Thymus (tissue), 11 donors: ENCODE results near the gene SSBP4. TPM values are rescaled to one million over a fixed set of nuclear protein-coding genes. Genes with fewer than 3 reads are reported as not detected.
A peak's percentile ranks its signal among the peaks of the same experiment; 100 is the strongest.
"Not testable (repeated sequence)": the region's sequence is repeated elsewhere in the genome, so short reads cannot be mapped to it uniquely, and the experiment has no call there.

Experiments used
- DNase-seq, 9 donors: peaks; one replicate each; pipeline ENCODE4 v3.0.0-alpha.2; 2013; ENCODE audit warnings: low spot score in 9 of 9, low read depth in 6 of 9, missing footprints in 1 of 9
- H3K27ac ChIP-seq, 2 donors: one replicate each; pipeline ENCODE4 v1.5.1; 2013; ENCODE audit warnings: control low read depth in 1 of 2, low read depth in 1 of 2, low read length in 1 of 2, mild to moderate bottlenecking in 1 of 2, moderate library complexity in 1 of 2
- H3K27me3 ChIP-seq, 2 donors: one replicate each; pipeline ENCODE4 v1.5.1; 2013; ENCODE audit warnings: low read length in 1 of 2; ENCODE audit not compliant: control insufficient read depth in 2 of 2, insufficient read depth in 1 of 2
- H3K36me3 ChIP-seq, 2 donors: one replicate each; pipeline ENCODE4 v1.5.1; 2013; ENCODE audit warnings: low read length in 1 of 2, mild to moderate bottlenecking in 1 of 2, moderate library complexity in 1 of 2; ENCODE audit not compliant: control insufficient read depth in 2 of 2, insufficient read depth in 2 of 2
- H3K4me1 ChIP-seq, 2 donors: one replicate each; pipeline ENCODE4 v1.5.1; 2013; ENCODE audit warnings: low read length in 2 of 2; ENCODE audit not compliant: control insufficient read depth in 2 of 2, insufficient read depth in 2 of 2
- H3K4me3 ChIP-seq, 2 donors: one replicate each; pipeline ENCODE4 v1.5.1; 2013; ENCODE audit warnings: low read length in 2 of 2, control low read depth in 1 of 2, mild to moderate bottlenecking in 1 of 2
- H3K9me3 ChIP-seq, 2 donors: one replicate each; pipeline ENCODE4 v1.5.1; 2013; ENCODE audit warnings: low read length in 1 of 2, mild to moderate bottlenecking in 1 of 2; ENCODE audit not compliant: control insufficient read depth in 2 of 2, insufficient read depth in 1 of 2
- WGBS: extraction: QIAGEN DNeasy Blood & Tissue Kit; methylation state at CpG from one replicate; pipeline ENCODE4 v1.1.7; 2013; 5-methylcytosine and 5-hydroxymethylcytosine counted together
- polyA plus RNA-seq: library from polyadenylated mRNA; stranded (reverse); fragments of 200-250 nt; gene quantifications from one replicate; pipeline ENCODE4 v1.2.3, GENCODE V29; 2013
- total RNA-seq: library from RNA; stranded (reverse); fragments of 120-200 nt; gene quantifications from one replicate; pipeline ENCODE4 v1.2.4, GENCODE V29; 2013
- donor health status: healthy.

Gene SSBP4
- total and polyA plus RNA-seq, 2 donors = 47.3 to 50.3 TPM

DNA sequence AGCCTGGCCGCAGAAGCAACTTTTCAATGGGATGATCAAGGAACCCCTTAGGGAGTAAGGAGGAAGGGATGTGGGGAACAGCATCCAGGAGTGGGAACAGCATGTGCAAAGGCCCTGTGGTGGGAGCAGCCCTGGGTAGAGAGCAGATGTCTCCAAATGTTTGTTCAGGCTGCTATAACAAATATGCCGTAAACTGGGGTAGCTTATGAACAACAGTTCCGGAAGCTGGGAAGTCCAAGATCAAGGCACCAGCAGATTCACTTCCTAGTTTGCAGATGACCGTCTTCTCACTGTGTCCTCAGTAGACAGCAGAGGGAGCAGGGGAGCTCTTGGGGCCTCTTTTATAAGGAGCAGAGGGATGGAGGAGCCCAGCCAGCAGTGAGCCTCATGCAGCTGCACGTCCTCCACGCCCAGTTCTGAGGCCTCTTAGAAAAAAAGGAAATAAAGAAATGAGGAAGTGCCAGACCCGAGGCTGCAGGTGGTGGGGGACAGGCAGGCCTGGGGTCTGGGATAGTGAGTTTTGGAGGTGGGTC lies 17.6 kb upstream of the SSBP4 start:
- no peaks in the 10 kb centered on the region for H3K9me3 ChIP-seq
- H3K27ac ChIP-seq = peak overlapping the region in 1 of 2 donors; percentile 52
- DNase-seq = peak in 2 of 9 donors; percentile 36 to 62
- no peak overlapping the region for H3K4me3 ChIP-seq
- peaks cover 4 to 19% of the 10 kb centered on the region in 2 donors for H3K27me3 ChIP-seq
- H3K36me3 ChIP-seq = no peaks in the 10 kb centered on the region
- WGBS = 29% methylated on average over 7 of the region's 7 CpGs
- peaks cover 0 to 15% of the 10 kb centered on the region in 2 donors for H3K4me1 ChIP-seq

DNA sequence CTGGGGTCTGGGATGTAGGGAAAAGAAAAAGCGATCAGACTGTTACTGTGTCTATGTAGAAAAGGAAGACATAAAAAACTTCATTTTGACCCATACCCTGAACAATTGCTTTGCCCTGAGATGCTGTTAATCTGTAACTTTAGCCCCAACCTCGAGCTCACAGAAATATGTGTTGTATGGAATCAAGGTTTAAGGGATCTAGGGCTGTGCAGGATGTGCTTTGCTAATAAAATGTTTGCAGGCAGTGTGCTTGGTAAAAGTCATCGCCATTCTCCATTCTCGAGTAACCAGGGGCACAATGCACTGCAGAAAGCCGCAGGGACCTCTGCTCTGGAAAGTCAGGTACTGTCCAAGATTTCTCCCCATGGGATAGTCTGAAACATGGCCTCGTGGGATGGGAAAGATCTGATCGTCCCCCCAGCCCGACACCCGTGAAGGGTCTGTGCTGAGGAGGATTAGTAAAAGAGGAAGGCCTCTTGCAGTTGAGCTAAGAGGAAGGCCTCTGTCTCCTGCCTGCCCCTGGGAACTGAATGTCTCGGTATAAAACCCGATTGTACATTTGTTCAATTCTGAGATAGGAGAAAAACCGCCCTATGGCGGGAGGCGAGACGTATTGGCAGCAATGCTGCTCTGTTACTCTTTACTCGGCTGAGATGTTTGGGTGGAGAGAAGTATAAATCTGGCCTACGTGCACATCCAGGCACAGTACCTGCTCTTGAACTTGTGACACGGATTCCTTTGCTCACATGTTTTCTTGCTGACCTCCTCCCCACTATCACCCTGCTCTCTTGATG lies 16.5 kb upstream of the SSBP4 start:
- H3K9me3 ChIP-seq, H3K4me3 ChIP-seq, H3K36me3 ChIP-seq, DNase-seq, H3K27ac ChIP-seq, H3K27me3 ChIP-seq, H3K4me1 ChIP-seq: not testable (repeated sequence)
- 67% methylated on average over 18 of the region's 18 CpGs for WGBS

DNA sequence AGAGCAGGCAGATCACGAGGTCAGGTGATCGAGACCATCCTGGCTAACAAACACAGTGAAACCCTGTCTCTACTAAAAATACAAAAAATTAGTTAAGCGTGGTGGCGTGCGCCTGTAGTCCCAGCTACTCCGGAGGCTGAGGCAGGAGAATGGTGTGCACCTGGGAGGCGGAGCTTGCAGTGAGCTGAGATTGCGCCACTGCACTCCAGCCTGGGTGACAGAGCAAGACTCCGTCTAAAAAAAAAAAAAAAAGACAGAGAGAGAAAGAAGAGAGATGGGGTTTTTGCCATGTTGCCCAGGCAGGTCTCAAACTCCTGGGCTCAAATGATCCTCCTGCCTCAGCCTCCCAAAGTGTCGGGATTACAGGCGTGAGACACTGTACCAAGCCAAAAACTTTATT lies 13.4 kb upstream of the SSBP4 start:
- DNase-seq, H3K4me1 ChIP-seq: not testable (repeated sequence)

DNA sequence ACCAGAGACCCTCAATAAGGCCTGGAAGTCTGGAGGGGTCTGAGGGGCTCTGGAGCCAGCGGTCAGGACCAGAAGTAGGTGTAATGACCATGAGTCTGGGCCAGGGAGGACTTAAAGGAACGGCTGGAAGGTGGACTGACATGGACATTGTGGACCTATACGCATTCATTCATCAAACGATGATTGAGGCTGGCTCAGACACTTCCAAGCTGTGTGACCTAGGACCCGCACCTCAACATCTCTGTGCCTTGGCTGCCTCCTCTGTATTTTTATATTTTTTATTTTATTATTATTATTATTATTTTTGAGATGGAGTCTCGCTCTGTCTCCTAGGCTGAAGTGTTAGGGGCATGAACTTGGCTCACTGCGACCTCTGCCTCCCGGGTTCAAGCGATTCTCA lies 12.4 kb upstream of the SSBP4 start:
- DNase-seq = no peak
- 98% methylated on average over 9 of the region's 9 CpGs for WGBS
- Histone ChIP-seq H3K27me3 (no peaks in the 10 kb centered on the region), H3K9me3 (no peaks in the 10 kb centered on the region), H3K4me1 (peaks cover 0 to 8% of the 10 kb centered on the region in 2 donors), H3K27ac (no peak overlapping the region), H3K4me3 (no peak overlapping the region), H3K36me3 (no peaks in the 10 kb centered on the region)

More for the DNA sequence above, 13.4 kb upstream of the SSBP4 start:
- H3K36me3 ChIP-seq, H3K27me3 ChIP-seq, H3K27ac ChIP-seq, H3K9me3 ChIP-seq, H3K4me3 ChIP-seq: not testable (repeated sequence)
- WGBS = 97% methylated on average over 11 of the region's 11 CpGs

DNA sequence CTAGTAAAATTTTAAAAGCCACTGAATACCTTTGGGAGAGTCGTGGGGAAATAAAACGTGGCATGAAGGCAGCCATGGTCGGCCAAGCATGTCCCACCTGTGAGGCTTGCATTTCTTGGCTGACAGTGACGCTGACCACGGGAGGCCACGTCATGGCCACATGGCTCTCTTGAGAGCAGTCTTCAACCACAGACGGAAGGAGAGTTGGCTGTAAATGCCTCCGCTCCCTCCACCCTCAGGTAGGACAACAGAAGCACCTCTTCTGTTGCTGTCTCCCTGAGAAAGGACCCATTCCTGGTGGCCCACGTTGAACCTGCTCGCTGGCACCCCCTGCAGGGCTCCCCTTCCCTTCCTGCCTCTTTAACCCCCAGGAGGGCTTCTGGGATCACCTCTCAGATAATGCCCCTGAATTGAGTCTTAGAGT lies 11.1 kb upstream of the SSBP4 start:
- 60% methylated on average over 10 of the region's 10 CpGs for WGBS
- Histone ChIP-seq H3K27ac (no peak overlapping the region), H3K36me3 (no peaks in the 10 kb centered on the region), H3K9me3 (no peaks in the 10 kb centered on the region), H3K4me3 (no peak overlapping the region), H3K4me1 (peaks cover 0 to 2% of the 10 kb centered on the region in 2 donors), H3K27me3 (no peaks in the 10 kb centered on the region)
- no peak for DNase-seq

DNA sequence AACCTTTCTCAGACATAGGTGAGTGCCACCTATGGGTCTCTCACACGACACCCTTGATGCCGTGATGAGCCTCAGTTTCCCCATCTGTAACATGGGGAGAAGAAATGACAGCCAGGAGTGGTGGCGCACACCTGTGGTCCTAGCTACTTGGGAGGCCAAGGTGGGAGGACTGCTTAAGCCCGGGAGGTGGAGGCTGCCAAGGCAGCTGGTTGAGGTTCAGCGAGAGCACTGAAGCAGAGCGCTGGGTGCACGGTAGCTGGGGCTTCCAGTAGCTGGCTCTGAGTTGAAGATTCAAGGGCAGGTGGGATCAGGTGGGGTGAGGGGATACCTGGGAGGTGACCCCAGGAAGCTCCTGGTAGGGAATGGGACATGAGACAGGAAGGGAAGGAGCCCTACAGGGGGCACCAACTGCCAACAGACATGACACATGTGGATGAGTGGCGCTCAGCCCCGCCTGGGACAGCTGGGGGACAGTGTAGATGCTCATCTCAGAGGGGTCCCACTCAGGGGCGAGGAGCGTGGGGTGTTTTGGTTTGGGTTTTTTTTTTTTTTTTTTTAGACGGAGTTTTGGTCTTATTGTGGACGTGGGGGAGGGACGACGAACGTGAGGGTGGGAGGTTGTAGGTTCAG lies 6.5 kb upstream of the SSBP4 start:
- no peak for DNase-seq
- no peaks in the 10 kb centered on the region for H3K36me3 ChIP-seq
- 92% methylated on average over 16 of the region's 16 CpGs for WGBS
- peaks cover 0 to 5% of the 10 kb centered on the region in 2 donors for H3K9me3 ChIP-seq
- H3K27ac ChIP-seq = no peak overlapping the region
- H3K4me3 ChIP-seq = no peak overlapping the region
- peaks cover 11 to 34% of the 10 kb centered on the region in 2 donors for H3K27me3 ChIP-seq
- H3K4me1 ChIP-seq = peaks cover 18 to 42% of the 10 kb centered on the region in 2 donors

DNA sequence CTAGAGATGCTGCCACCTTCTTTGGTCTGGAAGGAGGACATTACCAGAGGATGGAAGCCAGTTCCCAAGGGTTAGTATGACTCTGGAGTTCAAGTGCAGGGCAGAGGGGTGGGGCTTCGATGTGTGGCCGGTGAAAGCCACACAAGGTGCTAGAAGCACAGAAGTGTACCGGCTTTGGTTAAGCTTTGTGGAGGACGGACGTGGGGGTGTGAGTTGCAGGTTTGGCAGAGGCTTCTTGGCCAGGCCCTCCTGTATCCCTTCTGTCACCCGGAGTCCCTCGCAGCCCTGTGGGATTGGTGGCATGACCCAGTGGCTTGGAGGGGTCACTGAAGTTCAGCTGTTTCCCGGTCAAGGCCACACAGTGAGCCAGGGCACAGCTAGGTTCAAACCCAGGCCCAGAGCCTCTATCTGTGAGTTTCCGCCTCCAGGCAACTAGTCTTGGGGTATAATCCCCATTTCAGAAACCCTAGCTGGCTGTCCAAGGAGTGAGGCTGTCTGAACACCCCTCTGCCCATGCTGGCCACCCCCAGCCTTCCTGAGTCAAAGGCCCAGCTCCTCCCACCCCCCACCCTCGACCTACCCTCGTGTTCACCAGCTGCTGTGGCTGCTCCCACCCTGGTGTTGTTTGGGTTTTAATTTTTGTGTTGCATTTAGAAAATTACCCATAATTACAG lies 4.6 kb upstream of the SSBP4 start:
- 16% methylated on average over 11 of the region's 11 CpGs for WGBS
- Histone ChIP-seq H3K9me3 (peaks cover 0 to 8% of the 10 kb centered on the region in 2 donors), H3K27me3 (peaks cover 22 to 47% of the 10 kb centered on the region in 2 donors), H3K4me3 (peak overlapping the region in 1 of 2 donors; percentile 30), H3K36me3 (no peaks in the 10 kb centered on the region), H3K4me1 (peaks cover 31 to 53% of the 10 kb centered on the region in 2 donors), H3K27ac (peak overlapping the region; percentile 31 to 86)
- no peak for DNase-seq

DNA sequence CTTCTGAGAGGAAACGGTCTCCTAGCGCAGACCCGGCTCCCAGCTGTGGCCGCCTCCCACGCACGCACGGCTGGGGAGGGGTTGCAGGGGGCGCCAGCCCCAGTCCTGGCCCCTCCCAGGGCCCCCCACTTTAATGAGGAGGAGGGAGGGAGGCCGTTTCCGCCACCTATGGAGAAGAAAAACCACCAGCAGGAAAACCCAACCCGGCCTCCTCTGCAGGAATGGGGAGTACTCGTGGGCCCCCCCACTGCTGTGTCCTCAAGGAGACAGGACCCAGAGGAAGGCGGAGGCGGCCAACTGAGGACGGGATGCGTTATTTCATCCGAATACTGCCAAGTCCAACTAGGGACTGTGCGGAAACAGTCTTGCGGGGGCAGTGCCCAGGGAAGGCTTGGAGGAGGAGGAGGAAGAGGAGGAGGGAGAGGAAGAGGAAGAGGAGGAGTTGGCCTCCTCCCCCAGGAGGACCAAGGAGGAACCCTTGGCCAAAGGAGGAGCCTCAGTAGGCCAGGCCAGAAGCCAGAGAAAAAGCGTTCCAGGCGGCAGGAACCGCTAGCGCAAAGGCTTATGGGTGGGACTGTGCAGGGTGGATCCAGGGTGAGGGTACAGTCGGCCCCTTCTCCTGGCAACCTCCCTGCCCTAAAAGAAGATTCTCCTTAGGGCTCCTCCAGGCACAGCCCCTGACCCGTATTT lies 3.9 kb upstream of the SSBP4 start:
- H3K9me3 ChIP-seq = peaks cover 0 to 8% of the 10 kb centered on the region in 2 donors
- WGBS = 7% methylated on average over 25 of the region's 25 CpGs
- H3K27me3 ChIP-seq = peaks cover 22 to 53% of the 10 kb centered on the region in 2 donors
- no peaks in the 10 kb centered on the region for H3K36me3 ChIP-seq
- peaks cover 38 to 59% of the 10 kb centered on the region in 2 donors for H3K4me1 ChIP-seq
- peak overlapping the region; percentile 31 to 86 for H3K27ac ChIP-seq
- peak in 1 of 9 donors; percentile 61 for DNase-seq
- peak overlapping the region in 1 of 2 donors; percentile 30 for H3K4me3 ChIP-seq
